Middle frontal gyrus (tissue), 1 donor: ENCODE results near the gene SLCO2B1.

Experiments
- DNase-seq: peaks from one replicate; pipeline ENCODE4 v3.0.0-alpha.2; 2015; ENCODE audit warnings: low spot score; ENCODE audit errors: extremely low spot score

SLCO2B1 gene

DNA sequence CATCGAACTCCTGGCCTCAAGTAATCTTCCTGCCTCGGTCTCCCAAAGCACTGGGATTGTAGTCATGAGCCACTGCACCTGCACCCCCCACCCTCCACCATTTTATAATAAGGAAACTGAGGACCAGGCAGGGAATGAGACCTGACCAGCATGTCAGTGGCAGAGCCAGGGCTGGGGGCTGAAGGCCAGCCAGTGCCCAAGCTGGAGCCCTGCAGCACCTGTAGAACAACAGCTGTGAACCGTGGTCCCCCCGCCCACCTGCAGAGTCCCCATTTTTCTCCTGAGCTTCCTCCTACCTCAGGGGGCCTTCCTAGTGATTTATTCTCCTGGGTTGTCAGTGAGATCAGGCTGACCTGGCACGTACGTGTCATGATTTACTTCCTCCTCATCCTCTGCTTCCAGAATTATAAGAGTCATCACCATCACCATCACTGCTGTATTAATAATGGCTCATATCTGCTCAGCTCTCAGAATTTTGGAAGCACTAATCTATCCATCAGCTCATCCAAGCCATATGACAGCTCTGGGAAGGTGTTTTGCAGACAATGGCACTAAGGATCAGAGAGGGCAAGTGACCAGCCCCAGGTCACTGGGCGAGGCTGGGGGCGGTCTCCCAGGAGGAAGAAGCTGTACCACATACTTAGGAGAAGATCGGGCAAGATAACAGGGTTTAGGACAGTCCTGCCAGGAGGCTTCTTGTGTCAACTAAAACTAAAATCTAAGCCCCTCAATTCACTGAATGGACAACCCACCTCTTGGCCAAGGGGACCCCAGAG, 5.5 kb upstream of the SLCO2B1 start:
- DNase-seq, result no peak

DNA sequence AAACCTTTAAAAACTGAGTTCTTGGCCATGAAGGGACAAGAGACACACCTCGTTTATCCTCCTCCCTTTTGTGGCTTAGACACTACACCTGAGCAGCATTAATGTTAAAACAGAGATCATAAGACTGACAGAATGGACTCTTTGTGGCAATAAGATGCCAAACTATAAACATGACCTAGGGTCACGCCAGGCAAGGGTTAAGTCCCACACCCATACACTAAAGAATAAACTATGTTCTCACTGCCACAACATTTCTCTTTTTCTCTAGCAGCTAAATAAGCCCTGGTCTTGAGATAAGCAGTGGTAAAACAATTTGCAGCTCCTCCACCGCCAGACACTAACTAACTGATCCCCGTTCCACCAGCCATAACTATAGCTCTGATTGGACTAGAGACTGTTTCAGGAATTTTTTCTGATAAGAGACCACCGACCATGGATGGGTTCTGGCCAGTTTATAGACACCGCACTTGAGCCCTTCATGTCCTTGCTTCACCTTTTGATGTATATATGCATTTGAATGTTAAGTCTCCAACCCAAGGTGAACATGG, 4.9 kb upstream of the SLCO2B1 start:
- no peak for DNase-seq

DNA sequence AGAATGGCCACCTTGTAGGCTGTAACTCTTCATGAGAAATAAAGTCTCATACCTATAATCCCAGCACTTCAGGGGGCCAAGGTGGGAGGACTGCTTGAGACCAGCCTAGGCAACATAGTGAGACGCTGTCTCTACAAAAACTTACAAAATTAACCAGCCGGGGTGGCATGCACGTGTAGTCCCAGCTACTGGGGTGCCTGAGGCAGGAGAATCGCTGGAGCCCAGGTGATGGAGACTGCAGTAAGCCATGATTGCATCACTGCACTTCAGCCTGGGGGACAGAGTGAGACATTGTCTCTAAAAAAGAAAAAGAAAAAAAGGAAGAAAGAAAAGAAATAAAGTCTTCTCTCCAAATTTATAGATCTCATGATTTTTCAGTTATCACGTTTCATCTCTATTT, 4.2 kb upstream of the SLCO2B1 start:
- DNase-seq, result no peak

DNA sequence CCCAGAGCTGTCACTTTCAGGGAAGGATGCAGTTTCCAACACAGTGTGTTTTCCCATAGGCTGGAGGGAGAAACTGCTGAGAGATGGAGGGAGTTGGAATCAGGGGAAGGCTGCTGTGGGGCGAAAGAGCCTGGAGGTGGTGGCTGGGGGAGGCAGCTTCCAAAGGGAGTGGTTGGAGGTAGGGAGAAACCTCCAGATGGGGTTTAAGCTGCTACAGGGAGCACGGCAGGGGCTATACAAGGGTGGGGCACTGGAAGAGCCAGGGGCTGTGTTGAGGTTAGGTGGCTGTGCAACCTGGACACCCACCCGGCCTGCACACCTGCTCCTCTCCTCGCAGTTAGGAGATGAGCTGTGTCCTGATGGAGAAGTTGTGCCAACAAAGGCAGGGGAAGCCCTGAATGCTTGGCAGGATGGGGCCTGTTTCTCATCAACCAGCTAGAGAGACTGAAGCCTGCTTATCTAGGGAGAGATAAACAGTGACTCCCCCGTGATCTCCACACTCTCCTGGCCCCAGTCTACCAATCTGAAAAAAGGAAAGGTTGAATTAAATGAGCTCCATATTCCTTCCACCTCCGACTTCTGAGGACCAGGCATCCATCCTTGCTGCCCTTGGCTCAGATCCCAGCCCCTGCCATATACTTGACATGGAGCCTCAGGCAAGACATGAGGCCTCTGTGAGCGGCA, 3.6 kb upstream of the SLCO2B1 start:
- DNase-seq, result no peak

DNA sequence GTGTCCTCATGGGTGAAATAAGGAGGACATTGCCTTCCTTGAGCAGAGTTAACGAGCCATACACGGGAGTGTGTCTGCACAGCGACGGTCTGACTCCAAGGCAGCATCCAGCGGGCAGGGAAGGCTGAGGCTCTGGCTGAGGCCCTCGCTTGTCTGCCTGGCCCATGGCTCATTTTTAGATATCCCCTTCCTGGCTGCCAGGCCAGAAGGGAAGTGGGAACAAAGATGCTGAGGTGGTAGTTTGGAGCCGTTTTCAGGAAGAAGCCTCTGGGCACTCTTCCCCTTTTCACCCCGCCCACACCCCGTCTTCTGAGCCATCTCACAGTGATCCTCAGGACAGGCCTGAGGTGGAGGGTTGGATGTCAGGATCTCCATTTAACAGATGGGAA, 3.0 kb upstream of the SLCO2B1 start:
- no peak for DNase-seq

DNA sequence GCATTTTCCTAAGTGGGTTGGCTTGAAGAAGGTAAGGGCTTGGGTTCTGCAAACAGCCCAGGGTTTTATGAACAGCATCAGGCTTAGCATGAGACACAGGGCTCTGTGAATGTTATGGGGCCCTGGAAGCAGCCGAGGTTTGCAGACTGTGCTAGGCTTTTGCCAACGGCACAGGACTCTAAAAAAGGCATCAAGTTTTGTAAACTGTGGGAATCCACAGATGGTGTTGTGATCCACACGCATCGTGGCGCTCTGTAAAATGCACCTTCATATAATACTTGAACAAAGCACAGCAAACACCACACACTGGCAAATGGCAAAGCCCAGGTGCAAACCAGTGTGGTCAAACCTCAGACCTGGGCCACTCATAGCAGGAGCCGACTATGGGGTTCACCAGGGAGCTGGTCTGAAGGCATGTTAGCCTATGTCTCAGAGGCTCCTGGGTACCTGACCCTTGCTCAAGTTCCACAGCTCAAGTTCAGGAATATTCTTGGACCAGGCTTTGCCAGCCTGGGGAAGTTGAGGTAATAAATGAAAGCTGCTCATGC, 2.4 kb upstream of the SLCO2B1 start:
- no peak for DNase-seq

DNA sequence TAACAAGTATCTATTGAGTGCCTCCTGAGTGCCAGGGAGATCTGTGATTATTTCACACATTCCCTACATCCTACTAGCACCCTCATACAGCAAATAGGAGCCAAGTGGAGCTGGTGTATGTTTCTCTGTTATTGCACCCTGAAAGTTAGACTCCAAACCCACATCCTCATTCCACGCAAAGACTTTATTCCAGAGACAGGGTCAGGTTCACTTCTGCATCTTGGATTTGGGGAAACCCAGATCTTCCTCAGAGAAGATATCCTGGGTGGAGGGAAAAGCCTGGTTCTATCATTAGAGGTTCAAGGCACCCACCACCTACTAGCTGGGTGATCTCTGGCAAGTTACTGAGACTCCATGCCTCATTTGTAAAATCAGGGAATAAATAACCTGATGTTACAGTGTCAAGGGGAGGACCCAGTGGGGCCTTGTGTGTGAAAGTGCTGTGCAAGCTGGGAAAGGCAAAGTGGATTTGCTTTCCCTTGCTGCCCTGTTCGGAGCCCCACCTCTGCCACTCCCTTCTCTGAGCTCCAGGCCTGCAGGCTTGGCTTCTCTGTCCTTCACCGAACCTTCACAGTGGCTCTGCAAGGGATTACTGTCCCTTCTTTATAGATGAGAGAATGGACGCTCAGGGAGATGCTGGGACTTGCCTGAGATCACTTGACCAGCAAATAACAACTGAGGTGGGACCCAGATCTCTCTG, 991 bp upstream of the SLCO2B1 start:
- no peak for DNase-seq

DNA sequence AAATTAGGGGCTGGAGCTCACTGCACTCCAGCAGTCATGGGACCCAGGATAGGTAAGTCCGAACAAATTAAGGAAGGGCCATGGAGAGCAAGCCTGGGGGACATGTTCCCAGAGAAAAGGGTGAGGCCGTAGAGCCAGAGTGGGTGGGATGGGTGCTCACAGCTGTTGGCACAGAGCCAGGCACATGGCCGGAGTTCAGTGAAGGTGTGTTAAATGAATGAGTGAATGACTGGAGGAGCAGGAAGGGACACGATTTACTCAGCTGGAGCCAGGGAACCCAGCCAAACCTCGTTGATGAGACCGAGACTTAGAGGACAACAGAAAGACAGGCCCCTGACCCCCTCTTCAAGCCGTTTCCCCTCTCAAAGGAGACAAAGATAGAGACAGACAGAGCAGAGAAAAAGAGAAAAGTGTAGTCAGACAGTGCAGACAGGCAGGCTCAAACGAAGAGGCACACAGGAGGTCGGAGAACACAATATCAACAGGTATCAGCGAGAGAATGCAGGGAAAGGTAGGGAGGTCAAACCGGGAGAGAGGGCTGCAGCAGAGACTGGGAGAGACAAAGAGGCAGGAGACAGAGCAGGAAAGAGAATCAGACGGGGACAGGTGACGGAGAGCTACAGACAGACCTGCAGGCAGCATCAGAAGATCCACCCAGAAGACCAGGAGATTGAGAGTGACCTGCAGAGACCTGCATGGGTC, 590 bp downstream of the SLCO2B1 start:
- no peak for DNase-seq

DNA sequence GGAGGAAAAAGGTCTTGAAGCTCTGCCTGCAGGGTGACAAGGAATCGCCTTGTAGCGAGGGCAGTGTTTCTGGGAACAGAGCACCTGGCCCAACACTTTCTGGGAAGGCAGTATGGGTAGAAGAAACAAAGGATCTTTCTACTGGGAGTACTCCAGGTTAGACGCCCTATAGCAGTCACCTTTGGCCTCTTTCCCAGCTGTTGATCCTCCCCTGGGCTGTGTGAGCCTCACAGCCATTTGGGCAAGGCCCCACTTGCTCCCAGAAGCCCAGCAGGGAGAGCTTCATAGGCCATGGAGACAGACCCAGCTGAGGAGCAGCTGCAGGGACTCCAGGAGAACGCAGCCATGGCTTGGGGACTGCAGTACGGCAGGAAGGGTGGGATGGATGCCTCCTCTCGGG, 1.2 kb downstream of the SLCO2B1 start:
- no peak for DNase-seq

DNA sequence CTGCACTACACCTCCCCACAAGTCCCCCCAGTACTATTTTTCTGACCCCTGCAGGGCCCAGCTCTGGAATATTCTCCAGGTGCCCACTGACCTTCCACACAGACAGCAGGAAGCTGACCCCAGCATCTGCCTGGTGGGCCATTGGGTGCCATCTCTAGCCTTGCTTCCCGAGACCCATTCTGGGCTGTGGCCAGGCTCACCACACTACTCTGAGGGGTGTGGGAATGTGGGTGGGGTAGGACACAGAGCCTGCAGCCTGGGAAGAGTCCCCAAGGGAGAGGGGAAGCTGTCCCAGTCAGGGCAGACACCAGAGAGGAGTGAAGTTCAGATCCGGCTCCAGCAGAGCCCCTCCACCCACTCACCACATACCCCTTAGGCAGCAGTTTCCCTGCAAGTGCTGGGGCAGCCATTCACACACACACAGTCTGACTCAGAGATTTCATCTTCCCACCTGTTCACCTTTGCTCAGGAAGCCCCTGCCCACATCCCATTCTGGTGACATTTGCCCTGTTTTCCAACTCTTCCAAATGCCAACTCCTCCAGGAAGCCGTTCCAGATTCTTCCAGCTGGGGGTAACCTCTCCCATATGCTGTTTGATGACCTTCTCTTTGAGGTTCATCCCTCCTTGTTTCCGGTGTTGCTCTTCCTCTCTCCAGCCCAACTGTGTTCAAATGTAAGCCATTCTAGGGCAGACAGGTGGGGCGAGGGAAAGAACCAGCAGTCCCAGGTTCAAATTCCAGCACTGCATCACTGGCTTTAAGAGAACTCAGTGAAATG, 1.9 kb downstream of the SLCO2B1 start:
- no peak for DNase-seq

DNA sequence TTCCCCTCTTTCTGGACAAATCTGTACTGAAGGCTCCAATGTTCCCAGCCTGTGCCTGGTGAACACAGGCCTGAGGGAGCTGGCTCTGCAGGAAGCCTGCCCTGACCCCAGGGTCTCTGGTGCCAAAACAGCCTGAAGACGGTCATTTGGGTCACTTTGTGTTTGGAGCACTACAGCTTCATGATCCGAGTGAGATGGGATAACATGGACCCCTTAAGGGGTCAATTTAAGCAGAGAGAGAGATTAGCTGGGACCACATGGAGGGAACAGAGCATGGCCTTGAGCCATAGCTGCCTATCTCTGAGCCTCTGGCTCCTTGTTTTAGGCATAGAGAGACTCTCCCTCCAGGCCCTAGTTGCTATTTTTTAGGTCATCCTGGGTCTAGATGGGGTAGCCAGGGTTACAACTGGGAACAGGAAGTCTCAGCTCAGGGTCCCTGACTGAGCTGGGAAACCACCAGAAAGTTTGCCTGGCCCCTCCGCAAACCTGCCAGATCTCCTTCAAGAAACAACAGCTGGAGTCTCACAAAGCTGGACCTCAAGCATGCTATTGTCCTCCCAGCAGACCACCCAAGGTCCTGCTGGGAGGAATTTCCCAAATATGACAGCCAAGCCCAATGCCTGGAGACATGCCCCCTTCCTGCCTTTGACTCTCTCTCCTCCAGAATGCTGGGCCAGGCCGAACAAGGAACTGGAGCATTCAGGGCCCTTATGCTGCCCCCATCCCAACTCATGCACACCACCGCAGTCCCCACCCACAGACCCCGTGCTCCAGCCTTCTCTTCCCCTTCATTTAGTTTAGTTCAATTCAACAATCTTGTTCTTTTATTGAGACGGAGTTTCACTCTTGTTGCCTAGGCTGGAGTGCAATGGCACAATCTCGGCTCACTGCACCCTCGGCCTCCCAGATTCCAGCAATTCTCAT, 4.0 kb downstream of the SLCO2B1 start:
- DNase-seq, result no peak

DNA sequence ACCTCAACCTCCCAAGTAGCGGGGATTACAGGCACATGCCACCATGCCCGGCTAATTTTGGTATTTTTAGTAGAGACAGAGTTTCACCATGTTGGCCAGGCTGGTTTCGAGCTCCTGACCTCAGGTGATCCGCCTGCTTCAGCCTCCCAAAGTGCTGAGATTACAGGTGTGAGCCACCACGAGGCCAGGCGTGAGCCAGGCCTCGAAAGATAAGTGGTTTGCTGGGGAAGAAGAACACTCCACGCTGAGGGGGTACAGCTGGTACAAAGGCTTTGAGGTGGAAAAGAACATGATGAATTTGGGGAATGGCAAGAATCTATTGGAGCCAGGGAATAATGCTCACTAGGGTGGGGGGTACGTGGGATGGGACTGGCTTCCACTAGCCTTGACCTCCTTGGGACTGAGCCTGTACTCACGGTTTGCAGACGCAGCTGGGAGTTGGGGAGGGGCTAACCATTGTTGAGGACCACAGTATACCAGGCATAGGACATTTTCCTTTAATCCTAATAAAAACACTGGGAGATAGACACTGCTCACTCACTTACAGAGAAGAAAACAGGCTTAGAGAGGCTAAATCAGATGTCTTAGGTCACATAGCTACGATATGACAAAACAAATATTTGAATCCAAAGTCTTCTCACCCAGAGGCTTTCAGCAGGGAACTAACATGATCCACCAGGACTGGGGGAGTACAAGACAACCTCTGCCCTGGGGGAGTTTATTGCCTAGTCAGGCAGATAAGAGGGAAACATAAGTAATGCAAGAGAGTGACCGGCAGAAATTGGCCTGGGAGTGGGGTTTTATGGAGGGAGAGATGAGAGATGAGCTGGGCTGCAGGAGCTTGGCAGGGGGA, 4.9 kb downstream of the SLCO2B1 start:
- no peak for DNase-seq

DNA sequence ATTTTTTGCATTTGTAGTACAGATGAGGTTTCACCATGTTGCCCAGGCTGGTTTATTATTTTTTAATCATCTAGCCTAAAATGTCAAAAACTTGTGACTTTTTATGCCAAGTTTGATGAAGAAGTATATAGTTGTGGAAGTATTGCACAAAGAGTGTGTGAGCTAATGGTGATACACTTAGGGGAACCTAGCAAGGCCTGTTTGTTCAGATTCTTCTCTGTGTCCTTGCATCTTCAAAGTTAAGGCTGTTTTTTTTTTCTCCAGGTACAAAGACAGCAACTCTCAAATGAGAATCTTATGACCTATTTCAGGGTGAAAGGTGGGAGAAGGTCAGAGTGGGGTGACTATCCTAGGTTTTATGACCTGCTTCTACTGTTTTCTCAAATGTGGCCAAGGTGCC, 7.3 kb downstream of the SLCO2B1 start:
- DNase-seq, result no peak

DNA sequence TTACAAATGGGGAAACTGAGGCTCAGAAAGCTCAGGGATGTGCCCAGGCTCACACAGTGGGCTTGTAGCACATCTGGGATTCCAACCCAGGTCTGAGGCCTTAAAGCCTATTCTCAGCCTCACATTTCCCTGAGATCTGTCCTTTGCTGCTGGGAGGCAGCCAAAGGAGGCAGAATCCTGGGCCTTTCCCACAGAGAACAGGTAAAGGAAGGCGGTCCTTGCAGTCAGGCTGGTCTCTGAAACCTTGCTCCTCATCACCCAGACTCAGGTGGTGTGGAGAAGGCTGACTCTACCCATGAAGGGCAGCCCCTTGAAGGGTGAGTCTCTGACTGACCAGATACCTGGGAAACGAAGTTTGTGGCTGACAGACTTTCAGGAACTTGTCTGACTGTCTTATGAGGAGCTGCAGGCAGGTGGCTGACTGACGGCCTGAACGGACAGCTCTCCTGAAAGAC, 7.8 kb downstream of the SLCO2B1 start:
- DNase-seq, result no peak

DNA sequence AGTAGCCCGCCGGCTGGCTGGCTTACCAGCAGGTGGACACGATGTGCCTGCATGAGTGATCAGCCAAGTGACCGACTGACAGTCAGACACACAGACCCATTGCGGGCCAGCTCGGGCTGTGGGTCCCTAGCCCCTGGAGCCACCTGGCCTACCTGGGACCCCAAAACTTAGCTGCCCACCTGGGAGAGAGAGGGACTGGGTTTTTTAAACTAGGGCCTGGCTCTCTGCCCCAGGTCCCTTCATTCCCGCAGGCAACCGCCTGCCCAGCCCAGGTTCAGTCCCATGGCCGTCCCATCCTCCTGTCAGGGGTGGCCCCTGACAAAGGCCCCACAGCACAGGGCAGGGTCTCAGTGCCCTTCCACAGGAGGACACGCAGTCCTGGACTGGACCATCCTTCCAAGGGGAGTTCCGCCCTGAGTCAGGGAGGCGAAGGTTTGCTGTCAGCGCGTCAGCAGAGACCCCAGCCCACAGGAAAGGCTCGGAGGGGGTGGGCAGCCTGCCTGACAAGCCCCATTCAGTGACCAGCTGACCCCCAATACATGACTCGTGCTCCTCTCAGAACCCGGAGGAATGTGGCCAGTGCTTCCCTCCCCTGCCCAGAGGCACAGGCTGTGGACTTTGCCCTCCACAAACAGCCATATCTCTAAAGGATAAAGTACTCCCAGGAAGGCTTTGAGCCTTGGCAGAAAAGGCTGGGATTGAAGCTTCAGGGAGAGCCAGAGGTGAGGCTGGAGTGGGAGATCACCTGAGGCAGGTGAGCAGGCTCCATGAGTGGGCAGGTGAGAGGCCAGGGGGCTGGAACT, 8.4 kb downstream of the SLCO2B1 start:
- no peak for DNase-seq

DNA sequence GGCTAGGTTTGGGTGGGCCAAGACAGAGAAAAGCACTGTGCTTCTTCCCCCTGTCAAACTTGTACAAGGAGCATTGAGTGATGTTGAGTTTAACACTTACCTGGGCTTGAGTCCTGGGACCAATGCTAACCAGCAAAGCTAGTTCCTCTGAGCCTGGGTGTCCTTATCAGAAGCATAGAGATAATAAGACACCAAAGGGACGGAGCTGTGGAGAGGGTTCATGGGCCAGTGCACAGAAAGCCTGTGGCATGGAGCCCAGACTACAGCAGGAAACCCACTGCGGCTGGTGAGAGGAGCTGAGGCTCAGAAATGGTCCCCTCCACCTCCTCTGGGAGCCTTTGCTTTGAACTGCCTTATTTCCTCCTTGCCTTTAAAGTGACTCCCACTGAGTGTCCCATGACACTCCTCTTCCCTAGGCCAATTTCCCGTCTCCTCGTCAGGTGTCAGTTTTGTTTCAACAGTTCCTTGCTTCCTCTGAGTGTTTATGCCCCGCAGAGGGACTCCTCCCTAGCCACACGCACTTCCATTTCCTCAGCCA, 9.4 kb downstream of the SLCO2B1 start:
- no peak for DNase-seq

DNA sequence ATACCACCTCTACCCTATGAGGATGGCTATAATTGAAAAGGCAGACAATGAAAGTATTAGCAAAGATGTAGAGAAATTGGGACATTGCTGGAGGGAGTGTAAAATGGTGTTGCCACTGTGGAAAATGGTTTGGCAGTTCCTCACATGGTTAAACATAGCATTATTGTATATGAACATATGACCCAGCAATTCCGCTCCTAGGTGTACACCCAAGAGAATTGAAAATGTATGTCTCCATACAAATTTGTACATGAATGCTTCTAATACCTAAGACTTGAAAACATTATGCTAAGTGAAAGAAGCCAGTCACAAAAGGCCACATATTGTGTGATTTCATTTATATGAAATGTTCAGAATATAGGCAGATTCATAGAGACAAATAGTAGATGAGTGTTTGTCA, 10.0 kb downstream of the SLCO2B1 start:
- DNase-seq, result no peak
